Hepatocyte (in vitro differentiated cells): ENCODE data around the gene DCC.

Source experiments
- CTCF ChIP-seq: fragments of 200-600 bp; sonication (generic); IDR thresholded peaks from 2 replicates; pipeline ENCODE4 v1.5.1; 2016; ENCODE audit warnings: antibody characterized with exemption, mild to moderate bottlenecking; ENCODE audit not compliant: poor library complexity
- EZH2 ChIP-seq: fragments of 200-600 bp; sonication (generic); IDR thresholded peaks from 2 replicates; pipeline ENCODE4 v1.6.1; 2016; ENCODE audit warnings: antibody characterized with exemption, mild to moderate bottlenecking, borderline replicate concordance

- TF ChIP-seq CTCF (no peak), EZH2 (no peak)
These were observed 472.8 kb downstream of the DCC start for GRCh38 chr18:52812834-52813233.
